ENCODE results near the gene ANP32E.
A peak's percentile ranks its signal among the peaks of the same experiment; 100 is the strongest.
"Not testable (repeated sequence)": the region's sequence is repeated elsewhere in the genome, so short reads cannot be mapped to it uniquely, and the experiment has no call there.

Gene ANP32E

GRCh38 chr1:150256554-150257341, 20.8 kb upstream of the ANP32E start:
- no peak for DNase-seq (ENCODE audit: low read depth in 3 of 3)

GRCh38 chr1:150256198-150256553, 20.3 kb upstream of the ANP32E start:
- DNase-seq (ENCODE audit: low read depth in 3 of 3): no peak

GRCh38 chr1:150249936-150250335, 14.0 kb upstream of the ANP32E start:
- no peak for DNase-seq (ENCODE audit: low read depth in 3 of 3)

- no peak for DNase-seq (ENCODE audit: low read depth in 3 of 3)
Measured at GRCh38 chr1:150243003-150243402, 7.1 kb upstream of the ANP32E start.

- DNase-seq (ENCODE audit: low read depth in 3 of 3): no peak
Measured at GRCh38 chr1:150237746-150238145, 1.8 kb upstream of the ANP32E start.

- not testable (repeated sequence) for DNase-seq (ENCODE audit: low read depth in 3 of 3)
Measured at GRCh38 chr1:150237176-150237575, 1.3 kb upstream of the ANP32E start.

- DNase-seq (ENCODE audit: low read depth in 3 of 3): no peak
Measured at GRCh38 chr1:150236614-150237100, 745 bp upstream of the ANP32E start.

GRCh38 chr1:150235294-150235851, 539 bp downstream of the ANP32E start:
- DNase-seq (ENCODE audit: low read depth in 3 of 3): peak in 1 of 3 experiments; percentile 19

GRCh38 chr1:150234566-150235293, 1.2 kb downstream of the ANP32E start:
- peak; percentile 74 to 94 (median 78) for DNase-seq (ENCODE audit: low read depth in 3 of 3)

GRCh38 chr1:150234309-150234565, 1.7 kb downstream of the ANP32E start:
- no peak for DNase-seq (ENCODE audit: low read depth in 3 of 3)

- DNase-seq (ENCODE audit: low read depth in 3 of 3): peak in 1 of 3 experiments; percentile 69
Measured at GRCh38 chr1:150233359-150234308, 2.3 kb downstream of the ANP32E start.

GRCh38 chr1:150232921-150233320, 3.0 kb downstream of the ANP32E start:
- not testable (repeated sequence) for DNase-seq (ENCODE audit: low read depth in 3 of 3)

GRCh38 chr1:150228246-150228645, 7.7 kb downstream of the ANP32E start:
- DNase-seq (ENCODE audit: low read depth in 3 of 3): not testable (repeated sequence)

- no peak for DNase-seq (ENCODE audit: low read depth in 3 of 3)
Measured at GRCh38 chr1:150227228-150227627, 8.7 kb downstream of the ANP32E start.

GRCh38 chr1:150226486-150226885, 9.4 kb downstream of the ANP32E start:
- DNase-seq (ENCODE audit: low read depth in 3 of 3): no peak

GRCh38 chr1:150225546-150225945, 10.4 kb downstream of the ANP32E start:
- DNase-seq (ENCODE audit: low read depth in 3 of 3): no peak

- DNase-seq (ENCODE audit: low read depth in 3 of 3): no peak
Measured at GRCh38 chr1:150224983-150225382, 10.9 kb downstream of the ANP32E start.

GRCh38 chr1:150221552-150221951, 14.4 kb downstream of the ANP32E start:
- no peak for DNase-seq (ENCODE audit: low read depth in 3 of 3)

- not testable (repeated sequence) for DNase-seq (ENCODE audit: low read depth in 3 of 3)
Measured at GRCh38 chr1:150215855-150216254, 20.1 kb downstream of the ANP32E start.

- DNase-seq (ENCODE audit: low read depth in 3 of 3): not testable (repeated sequence)
Measured at GRCh38 chr1:150214099-150214756, 21.7 kb downstream of the ANP32E start.
